ENCODE measurements around the gene KHDC1L.
"Not testable (repeated sequence)": the region's sequence is repeated elsewhere in the genome, so short reads cannot be mapped to it uniquely, and the experiment has no call there.

KHDC1L gene

GRCh38 chr6:73204252-73204651, 21.0 kb downstream of the KHDC1L start:
- DNase-seq = no peak

- DNase-seq = no peak
Measured at GRCh38 chr6:73203098-73203497, 22.2 kb downstream of the KHDC1L start.

GRCh38 chr6:73200735-73201134, 24.6 kb downstream of the KHDC1L start:
- no peak for DNase-seq

GRCh38 chr6:73200247-73200646, 25.0 kb downstream of the KHDC1L start:
- DNase-seq = no peak

GRCh38 chr6:73194744-73195143, 30.6 kb downstream of the KHDC1L start:
- no peak for DNase-seq

- DNase-seq = not testable (repeated sequence)
Measured at GRCh38 chr6:73193302-73193701, 32.0 kb downstream of the KHDC1L start.

GRCh38 chr6:73182021-73182607, 43.2 kb downstream of the KHDC1L start:
- DNase-seq = no peak

- peak; percentile 9 to 49 for DNase-seq
Measured at GRCh38 chr6:73180763-73181619, 44.3 kb downstream of the KHDC1L start.

- DNase-seq = no peak
Measured at GRCh38 chr6:73180076-73180738, 45.1 kb downstream of the KHDC1L start.

- DNase-seq = no peak
Measured at GRCh38 chr6:73177221-73177944, 47.9 kb downstream of the KHDC1L start.

GRCh38 chr6:73176057-73176456, 49.2 kb downstream of the KHDC1L start:
- no peak for DNase-seq

- DNase-seq = no peak
Measured at GRCh38 chr6:73174646-73175045, 50.6 kb downstream of the KHDC1L start.

Data from CD4-positive, alpha-beta T cell treated with Interleukin-1 beta for 1 hour (primary cell).